HepG2 (cell line): Measurements from ENCODE around the gene PRXL2A. TPM values are rescaled to one million over a fixed set of nuclear protein-coding genes. Genes with fewer than 3 reads are reported as not detected.
A peak's percentile ranks its signal among the peaks of the same experiment; 100 is the strongest.

Experiments used
- ARHGAP35 ChIP-seq: sonication (generic); formaldehyde crosslinking; IDR thresholded peaks from 2 replicates; pipeline ENCODE4 v1.9.0; 2022; ENCODE audit warnings: mild to moderate bottlenecking, inconsistent platforms, moderate library complexity, missing genetic modification reagents, borderline replicate concordance
- GTF2F1 ChIP-seq: fragments of 150-350 bp; IDR thresholded peaks from 2 replicates; pipeline ENCODE4 v1.6.1; 2014; ENCODE audit warnings: low read length
- HCFC1 ChIP-seq: fragments of 150-350 bp; IDR thresholded peaks from 2 replicates; pipeline ENCODE4 v1.6.1; 2014; ENCODE audit warnings: low read depth, low read length
- TERF1 ChIP-seq: sonication (generic); formaldehyde crosslinking; IDR thresholded peaks from 2 replicates; pipeline ENCODE4 v1.8.0; 2022; ENCODE audit warnings: mild to moderate bottlenecking, missing genetic modification reagents, moderate library complexity
- ZBTB40 ChIP-seq, 2 experiments: fragments of 450-650 bp in 1 of 2; sonication (generic) in 1 of 2; formaldehyde crosslinking in 1 of 2; IDR thresholded peaks; 2 replicates each; pipeline versions ENCODE4 v1.6.1 to v1.8.0; 2016 to 2022; ENCODE audit warnings: antibody characterized with exemption in 1 of 2, mild to moderate bottlenecking in 1 of 2, missing genetic modification reagents in 1 of 2
- ZNF547 ChIP-seq: sonication (generic); formaldehyde crosslinking; IDR thresholded peaks from 2 replicates; pipeline ENCODE4 v1.5.1; 2020; ENCODE audit warnings: mild to moderate bottlenecking, missing genetic modification reagents
- ZNF776 ChIP-seq: sonication (generic); formaldehyde crosslinking; IDR thresholded peaks from 2 replicates; pipeline ENCODE4 v1.4.0; 2020; ENCODE audit warnings: mild to moderate bottlenecking, missing genetic modification reagents
- ZNF782 ChIP-seq: sonication (generic); formaldehyde crosslinking; IDR thresholded peaks from 2 replicates; pipeline ENCODE4 v1.4.0; 2020; ENCODE audit warnings: missing genetic modification reagents, mild to moderate bottlenecking, borderline replicate concordance
- ZSCAN20 ChIP-seq: sonication (generic); formaldehyde crosslinking; IDR thresholded peaks from 2 replicates; pipeline ENCODE4 v1.4.0; 2020; ENCODE audit warnings: missing genetic modification reagents, mild to moderate bottlenecking, borderline replicate concordance
- polyA plus RNA-seq, 8 experiments: library from polyadenylated mRNA; depleted of rRNA in 3 of 8; stranded (reverse) in 7 of 8; unstranded in 1 of 8; fragments of >200 nt; fragmentation: Illumina TruSeq in 4 of 8; extraction: Trizol in 4 of 8; gene quantifications; 2 replicates each; pipeline versions ENCODE4 v1.2.1 to v1.2.3, GENCODE V29; 2011 to 2016; ENCODE audit warnings: low read depth in 4 of 8, missing spikeins in 1 of 8, mixed read lengths in 1 of 8; ENCODE audit not compliant: insufficient read depth in 1 of 8
- total RNA-seq, 5 experiments: library from RNA; depleted of rRNA; stranded (reverse); fragments of >200 nt; fragmentation: Illumina TruSeq; extraction: Trizol; gene quantifications; 2 replicates each; pipeline ENCODE4 v1.2.3, GENCODE V29; 2016; ENCODE audit warnings: low read depth in 1 of 5
- TF ChIP-seq, protein P1 (sequence below): sonication (generic); formaldehyde crosslinking; IDR thresholded peaks from 2 replicates; pipeline ENCODE4 v1.4.0; 2020; ENCODE audit warnings: missing genetic modification reagents, mild to moderate bottlenecking, borderline replicate concordance
- TF ChIP-seq, protein P2 (sequence below): sonication (generic); formaldehyde crosslinking; IDR thresholded peaks from 2 replicates; pipeline ENCODE4 v1.4.0; 2020; ENCODE audit warnings: mild to moderate bottlenecking, missing genetic modification reagents
- TF ChIP-seq, protein P3 (sequence below): sonication (generic); formaldehyde crosslinking; IDR thresholded peaks from 2 replicates; pipeline ENCODE4 v1.4.0; 2020; ENCODE audit warnings: mild to moderate bottlenecking, missing genetic modification reagents

PRXL2A gene
- total and polyA plus RNA-seq, 2 of the 13 experiments (the other 11 are each of a cell fraction or from before 2014, with no cell fraction given), result 43.9 to 79.9 TPM

GRCh38 chr10:80408242-80409101 lies at the start of gene PRXL2A (continued):
- no peak for TF ChIP-seq ZNF547
- no peak for TF ChIP-seq TERF1
- TF ChIP-seq ZSCAN20 (CRISPR knock-in tag), result no peak
- no peak; the same call in 1 of the 2 replicates for TF ChIP-seq ARHGAP35
- TF ChIP-seq ZNF776 (CRISPR knock-in tag), result peak; percentile 65; the same call in 1 of the 2 replicates
- TF ChIP-seq, protein P1, sequence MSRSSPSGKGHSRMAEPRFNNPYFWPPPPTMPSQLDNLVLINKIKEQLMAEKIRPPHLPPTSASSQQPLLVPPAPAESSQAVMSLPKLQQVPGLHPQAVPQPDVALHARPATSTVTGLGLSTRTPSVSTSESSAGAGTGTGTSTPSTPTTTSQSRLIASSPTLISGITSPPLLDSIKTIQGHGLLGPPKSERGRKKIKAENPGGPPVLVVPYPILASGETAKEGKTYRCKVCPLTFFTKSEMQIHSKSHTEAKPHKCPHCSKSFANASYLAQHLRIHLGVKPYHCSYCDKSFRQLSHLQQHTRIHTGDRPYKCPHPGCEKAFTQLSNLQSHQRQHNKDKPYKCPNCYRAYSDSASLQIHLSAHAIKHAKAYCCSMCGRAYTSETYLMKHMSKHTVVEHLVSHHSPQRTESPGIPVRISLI (CRISPR knock-in tag), result peak; percentile 80
- no peak for TF ChIP-seq GTF2F1
- TF ChIP-seq, protein P2, sequence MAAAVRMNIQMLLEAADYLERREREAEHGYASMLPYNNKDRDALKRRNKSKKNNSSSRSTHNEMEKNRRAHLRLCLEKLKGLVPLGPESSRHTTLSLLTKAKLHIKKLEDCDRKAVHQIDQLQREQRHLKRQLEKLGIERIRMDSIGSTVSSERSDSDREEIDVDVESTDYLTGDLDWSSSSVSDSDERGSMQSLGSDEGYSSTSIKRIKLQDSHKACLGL, result peak; percentile 72
- TF ChIP-seq ZNF782 (CRISPR knock-in tag), result no peak; the same call in 1 of the 2 replicates
- TF ChIP-seq HCFC1, result no peak
- TF ChIP-seq ZBTB40 (IDR thresholded peaks at IDR 0.05), result no peak
- TF ChIP-seq ZBTB40 (CRISPR knock-in tag; IDR thresholded peaks at IDR 0.05), result no peak; the same call in 1 of the 2 replicates
- TF ChIP-seq, protein P3, sequence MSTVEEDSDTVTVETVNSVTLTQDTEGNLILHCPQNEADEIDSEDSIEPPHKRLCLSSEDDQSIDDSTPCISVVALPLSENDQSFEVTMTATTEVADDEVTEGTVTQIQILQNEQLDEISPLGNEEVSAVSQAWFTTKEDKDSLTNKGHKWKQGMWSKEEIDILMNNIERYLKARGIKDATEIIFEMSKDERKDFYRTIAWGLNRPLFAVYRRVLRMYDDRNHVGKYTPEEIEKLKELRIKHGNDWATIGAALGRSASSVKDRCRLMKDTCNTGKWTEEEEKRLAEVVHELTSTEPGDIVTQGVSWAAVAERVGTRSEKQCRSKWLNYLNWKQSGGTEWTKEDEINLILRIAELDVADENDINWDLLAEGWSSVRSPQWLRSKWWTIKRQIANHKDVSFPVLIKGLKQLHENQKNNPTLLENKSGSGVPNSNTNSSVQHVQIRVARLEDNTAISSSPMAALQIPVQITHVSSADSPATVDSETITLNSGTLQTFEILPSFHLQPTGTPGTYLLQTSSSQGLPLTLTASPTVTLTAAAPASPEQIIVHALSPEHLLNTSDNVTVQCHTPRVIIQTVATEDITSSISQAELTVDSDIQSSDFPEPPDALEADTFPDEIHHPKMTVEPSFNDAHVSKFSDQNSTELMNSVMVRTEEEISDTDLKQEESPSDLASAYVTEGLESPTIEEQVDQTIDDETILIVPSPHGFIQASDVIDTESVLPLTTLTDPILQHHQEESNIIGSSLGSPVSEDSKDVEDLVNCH (CRISPR knock-in tag), result 0 out of 2 replicates have a peak, but pooled peaks have one; percentile 5
